NCI-H1436 treated with DMSO at 0.1 percent for 48 hours (cell line): ENCODE results near the gene UBQLNL.

Source experiments
- DNase-seq: peaks from one replicate; lab custom pipeline; 2025; lab: John Stamatoyannopoulos, UW

UBQLNL gene

GRCh38 chr11:5507933-5508305 is 8.6 kb downstream of the UBQLNL start:
- no peak for DNase-seq

- no peak for DNase-seq
Observed at GRCh38 chr11:5507177-5507932, 9.1 kb downstream of the UBQLNL start.

- no peak for DNase-seq
Observed at GRCh38 chr11:5505363-5506048, 11.0 kb downstream of the UBQLNL start.

- DNase-seq: no peak
Observed at GRCh38 chr11:5504403-5504921, 12.0 kb downstream of the UBQLNL start.

GRCh38 chr11:5500393-5500801 is 16.1 kb downstream of the UBQLNL start:
- no peak for DNase-seq

- no peak for DNase-seq
Observed at GRCh38 chr11:5499671-5500070, 16.8 kb downstream of the UBQLNL start.

- DNase-seq: no peak
Observed at GRCh38 chr11:5489576-5490357, 26.7 kb downstream of the UBQLNL start.

- no peak for DNase-seq
Observed at GRCh38 chr11:5488798-5489399, 27.6 kb downstream of the UBQLNL start.

GRCh38 chr11:5488385-5488784 is 28.1 kb downstream of the UBQLNL start, which contains the start of gene OR52D1:
TSS of gene OR52D1 (plus strand) at chr11:5488685. CDS start at chr11:5488707, 22 bp downstream.
- no peak for DNase-seq

- no peak for DNase-seq
Observed at GRCh38 chr11:5486421-5486820, 30.1 kb downstream of the UBQLNL start.

- no peak for DNase-seq
Observed at GRCh38 chr11:5486003-5486402, 30.5 kb downstream of the UBQLNL start.

- no peak for DNase-seq
Observed at GRCh38 chr11:5476186-5476819, 40.2 kb downstream of the UBQLNL start.

GRCh38 chr11:5473921-5474320 is 42.6 kb downstream of the UBQLNL start:
- no peak for DNase-seq

- no peak for DNase-seq
Observed at GRCh38 chr11:5467527-5467926, 49.0 kb downstream of the UBQLNL start.
